ENCODE data around the gene FHOD3. TPM values are rescaled to one million over a fixed set of nuclear protein-coding genes. Genes with fewer than 3 reads are reported as not detected.

Gene FHOD3
- total RNA-seq, 8 experiments from 2014 or later: 1.2 to 36.1 (median 21.8) TPM

- no peak overlapping the region for H3K4me3 ChIP-seq
- no peak overlapping the region for H3K27ac ChIP-seq
- peaks cover 16 to 17% of the 10 kb centered on the region in 2 donors for H3K4me1 ChIP-seq (replicated peaks in 1 of 2)
- WGBS, 10 experiments: 71 to 100% (median 100%) methylated on average over 1 to 3 of the region's 3 CpGs
- in situ Hi-C loops (cut with MboI; ENCODE audit: low pct_unique_long_range_greater_than_20kb in 2 of 9, low sequenced_read_pairs in 9 of 9, unreplicated experiment in 9 of 9): no loop called here
- ATAC-seq (replicated peaks in 6 of 8): no peak
Observed at GRCh38 chr18:36442717-36443116, 145.2 kb downstream of the FHOD3 start.

GRCh38 chr18:36446059-36446458 lies 148.5 kb downstream of the FHOD3 start:
- 47 to 100% (median 66%) methylated on average over 1 to 10 of the region's 11 CpGs; no CpG with 5 or more reads in 2 of the 10 experiments for WGBS, 10 experiments
- ATAC-seq (replicated peaks in 6 of 8): peak in 5 of 8 experiments; percentile 97 to 98 (median 98)
- in situ Hi-C loops (cut with MboI; ENCODE audit: low pct_unique_long_range_greater_than_20kb in 2 of 9, low sequenced_read_pairs in 9 of 9, unreplicated experiment in 9 of 9): no loop called here
- Histone ChIP-seq H3K27ac (no peak overlapping the region), H3K4me3 (no peak overlapping the region), H3K4me1 (replicated peaks in 1 of 2) (peaks cover 21 to 26% of the 10 kb centered on the region in 2 donors)

GRCh38 chr18:36448384-36449290 lies 151.1 kb downstream of the FHOD3 start:
- WGBS, 10 experiments: 0 to 77% (median 20%) methylated on average over 1 to 3 of the region's 3 CpGs; no CpG with 5 or more reads in 5 of the 10 experiments
- Histone ChIP-seq H3K4me1 (replicated peaks in 1 of 2) (peaks cover 21 to 26% of the 10 kb centered on the region in 2 donors), H3K4me3 (no peak overlapping the region), H3K27ac (no peak overlapping the region)
- in situ Hi-C loops (cut with MboI; ENCODE audit: low pct_unique_long_range_greater_than_20kb in 2 of 9, low sequenced_read_pairs in 9 of 9, unreplicated experiment in 9 of 9): no loop called here
- no peak for ATAC-seq (replicated peaks in 6 of 8)

GRCh38 chr18:36449451-36449850 lies 151.9 kb downstream of the FHOD3 start:
- Histone ChIP-seq H3K4me1 (replicated peaks in 1 of 2) (peaks cover 21 to 26% of the 10 kb centered on the region in 2 donors), H3K4me3 (no peak overlapping the region), H3K27ac (no peak overlapping the region)
- no peak for ATAC-seq (replicated peaks in 6 of 8)
- 11 to 82% (median 67%) methylated on average over 1 to 2 of the region's 2 CpGs; no CpG with 5 or more reads in 1 of the 10 experiments for WGBS, 10 experiments
- in situ Hi-C loops (cut with MboI; ENCODE audit: low pct_unique_long_range_greater_than_20kb in 2 of 9, low sequenced_read_pairs in 9 of 9, unreplicated experiment in 9 of 9): no loop called here

- ATAC-seq (replicated peaks in 6 of 8): no peak
- no peak overlapping the region for H3K4me3 ChIP-seq
- 61 to 100% (median 91%) methylated on average over 2 to 6 of the region's 6 CpGs; no CpG with 5 or more reads in 1 of the 10 experiments for WGBS, 10 experiments
- H3K4me1 ChIP-seq (replicated peaks in 1 of 2): peaks cover 21 to 26% of the 10 kb centered on the region in 2 donors
- in situ Hi-C loops (cut with MboI; ENCODE audit: low pct_unique_long_range_greater_than_20kb in 2 of 9, low sequenced_read_pairs in 9 of 9, unreplicated experiment in 9 of 9): no loop called here
- no peak overlapping the region for H3K27ac ChIP-seq
Observed at GRCh38 chr18:36450264-36450663, 152.8 kb downstream of the FHOD3 start.

DNA sequence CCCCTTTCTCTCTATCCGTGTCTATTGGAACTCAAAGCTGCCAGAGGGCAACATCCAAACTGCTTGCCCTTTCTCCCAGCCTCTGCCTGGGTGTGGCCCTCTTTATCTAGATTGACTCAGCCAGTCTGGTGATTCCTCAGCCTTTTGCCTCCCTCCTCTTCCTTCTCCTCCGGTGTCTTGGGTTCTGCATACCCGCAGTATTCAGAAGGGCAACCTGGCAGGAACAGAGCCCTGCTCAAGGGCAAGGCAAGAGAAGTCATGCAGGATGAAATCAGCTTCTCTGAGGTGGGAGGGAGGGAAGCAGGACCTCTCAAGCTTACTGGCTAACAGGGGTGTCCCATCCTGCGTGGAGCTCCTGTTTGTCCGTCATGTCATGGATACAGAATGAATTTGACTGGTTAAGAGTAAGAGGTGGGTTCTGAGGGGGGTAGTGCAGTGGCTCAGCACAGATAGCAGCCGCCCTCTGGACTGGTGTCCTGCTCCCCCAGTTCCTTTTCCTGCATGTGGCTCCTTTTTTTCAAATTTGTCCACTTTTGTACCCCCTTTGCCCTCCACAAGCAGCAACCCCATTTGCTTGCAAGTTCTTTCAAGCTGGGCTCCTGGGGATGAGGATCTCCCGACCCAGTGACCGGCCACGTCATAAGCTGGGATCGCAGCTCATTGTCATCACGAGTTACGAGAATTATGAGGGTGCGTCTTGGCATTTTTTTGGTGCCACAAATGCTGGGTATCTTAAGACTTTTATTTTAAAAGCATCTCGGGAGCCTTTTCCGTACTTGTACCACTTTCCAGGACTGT lies 154.1 kb downstream of the FHOD3 start:
- Histone ChIP-seq H3K27ac (no peak overlapping the region), H3K4me1 (replicated peaks in 1 of 2) (peaks cover 10 to 15% of the 10 kb centered on the region in 2 donors), H3K4me3 (no peak overlapping the region)
- in situ Hi-C loops (cut with MboI; ENCODE audit: low pct_unique_long_range_greater_than_20kb in 2 of 9, low sequenced_read_pairs in 9 of 9, unreplicated experiment in 9 of 9): no loop called here
- WGBS, 10 experiments: 57 to 100% (median 82%) methylated on average over 1 to 12 of the region's 15 CpGs
- peak in 3 of 8 experiments; percentile 31 to 92 (median 84) for ATAC-seq (replicated peaks in 6 of 8)

- H3K4me1 ChIP-seq (replicated peaks in 1 of 2): peaks cover 0 to 3% of the 10 kb centered on the region in 2 donors
- in situ Hi-C loops (cut with MboI; ENCODE audit: low pct_unique_long_range_greater_than_20kb in 2 of 9, low sequenced_read_pairs in 9 of 9, unreplicated experiment in 9 of 9): no loop called here
- no peak overlapping the region for H3K27ac ChIP-seq
- peak in 2 of 8 experiments; percentile 29 to 53 for ATAC-seq (replicated peaks in 6 of 8)
- no peak overlapping the region for H3K4me3 ChIP-seq
- 83 to 100% (median 100%) methylated on average over 1 to 2 of the region's 2 CpGs; no CpG with 5 or more reads in 5 of the 10 experiments for WGBS, 10 experiments
Observed at GRCh38 chr18:36454245-36454644, 156.7 kb downstream of the FHOD3 start.

- WGBS, 10 experiments: 34 to 100% (median 73%) methylated on average over 1 to 4 of the region's 4 CpGs
- in situ Hi-C loops (cut with MboI; ENCODE audit: low pct_unique_long_range_greater_than_20kb in 2 of 9, low sequenced_read_pairs in 9 of 9, unreplicated experiment in 9 of 9): no loop called here
Observed at GRCh38 chr18:36454848-36455458, 157.4 kb downstream of the FHOD3 start.

DNA sequence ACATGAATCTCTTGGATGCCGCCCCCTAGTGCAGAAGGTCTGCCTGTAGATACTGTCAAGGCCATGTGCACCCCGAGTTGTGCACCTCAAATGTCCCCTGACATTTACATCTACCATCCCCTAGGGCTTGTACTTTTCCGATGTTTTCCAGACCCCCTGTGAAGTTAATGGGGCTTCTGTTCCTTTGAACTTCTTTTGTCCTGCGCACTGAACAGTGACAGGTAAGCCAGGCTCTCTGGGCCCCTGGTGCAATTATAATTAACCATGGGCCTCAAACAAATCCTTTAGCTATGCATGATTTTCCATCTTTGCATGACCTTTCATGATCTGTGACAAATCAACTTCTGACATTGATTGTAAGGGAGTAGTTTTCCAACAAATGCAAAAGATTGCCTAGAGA lies 158.4 kb downstream of the FHOD3 start:
- 89 to 100% (median 95%) methylated on average over 1 to 4 of the region's 4 CpGs; no CpG with 5 or more reads in 2 of the 10 experiments for WGBS, 10 experiments
- in situ Hi-C loops (cut with MboI; ENCODE audit: low pct_unique_long_range_greater_than_20kb in 2 of 9, low sequenced_read_pairs in 9 of 9, unreplicated experiment in 9 of 9): no loop called here
- H3K4me1 ChIP-seq (replicated peaks in 1 of 2): peaks cover 0 to 7% of the 10 kb centered on the region in 2 donors
- ATAC-seq (replicated peaks in 6 of 8): no peak
- H3K4me3 ChIP-seq: no peak overlapping the region
- H3K27ac ChIP-seq: no peak overlapping the region

More at GRCh38 chr18:36454848-36455458, 157.4 kb downstream of the FHOD3 start:
- Histone ChIP-seq H3K27ac (no peak overlapping the region), H3K4me1 (replicated peaks in 1 of 2) (peaks cover 0 to 5% of the 10 kb centered on the region in 2 donors), H3K4me3 (no peak overlapping the region)
- ATAC-seq (replicated peaks in 6 of 8): no peak

- Histone ChIP-seq H3K4me1 (replicated peaks in 1 of 2) (peaks cover 0 to 7% of the 10 kb centered on the region in 2 donors), H3K27ac (no peak overlapping the region), H3K4me3 (no peak overlapping the region)
- WGBS, 10 experiments: 0 to 100% (median 58%) methylated on average over 1 of the region's 1 CpG; no CpG with 5 or more reads in 6 of the 10 experiments
- peak in 1 of 8 experiments; percentile 10 for ATAC-seq (replicated peaks in 6 of 8)
- in situ Hi-C loops (cut with MboI; ENCODE audit: low pct_unique_long_range_greater_than_20kb in 2 of 9, low sequenced_read_pairs in 9 of 9, unreplicated experiment in 9 of 9): no loop called here
Observed at GRCh38 chr18:36456622-36457021, 159.1 kb downstream of the FHOD3 start.

- H3K27ac ChIP-seq: no peak overlapping the region
- 86 to 100% (median 100%) methylated on average over 1 of the region's 1 CpG; no CpG with 5 or more reads in 4 of the 10 experiments for WGBS, 10 experiments
- in situ Hi-C loops (cut with MboI; ENCODE audit: low pct_unique_long_range_greater_than_20kb in 2 of 9, low sequenced_read_pairs in 9 of 9, unreplicated experiment in 9 of 9): no loop called here
- peaks cover 0 to 7% of the 10 kb centered on the region in 2 donors for H3K4me1 ChIP-seq (replicated peaks in 1 of 2)
- ATAC-seq (replicated peaks in 6 of 8): no peak
- no peak overlapping the region for H3K4me3 ChIP-seq
Observed at GRCh38 chr18:36457683-36458082, 160.2 kb downstream of the FHOD3 start.

GRCh38 chr18:36458306-36458705 lies 160.8 kb downstream of the FHOD3 start:
- no peak for ATAC-seq (replicated peaks in 6 of 8)
- 50 to 100% (median 100%) methylated on average over 1 of the region's 1 CpG; no CpG with 5 or more reads in 3 of the 10 experiments for WGBS, 10 experiments
- Histone ChIP-seq H3K27ac (no peak overlapping the region), H3K4me3 (no peak overlapping the region), H3K4me1 (replicated peaks in 1 of 2) (peaks cover 0 to 7% of the 10 kb centered on the region in 2 donors)
- in situ Hi-C loops (cut with MboI; ENCODE audit: low pct_unique_long_range_greater_than_20kb in 2 of 9, low sequenced_read_pairs in 9 of 9, unreplicated experiment in 9 of 9): no loop called here
